GM21529 (cell line): Measurements from ENCODE around the gene HOXD4.

Source experiments
- ATAC-seq: cut with Tn5 transposase; IDR thresholded peaks from one replicate; pipeline ENCODE4 v1.9.1; 2021; ENCODE audit not compliant: unreplicated experiment

HOXD4 gene

DNA sequence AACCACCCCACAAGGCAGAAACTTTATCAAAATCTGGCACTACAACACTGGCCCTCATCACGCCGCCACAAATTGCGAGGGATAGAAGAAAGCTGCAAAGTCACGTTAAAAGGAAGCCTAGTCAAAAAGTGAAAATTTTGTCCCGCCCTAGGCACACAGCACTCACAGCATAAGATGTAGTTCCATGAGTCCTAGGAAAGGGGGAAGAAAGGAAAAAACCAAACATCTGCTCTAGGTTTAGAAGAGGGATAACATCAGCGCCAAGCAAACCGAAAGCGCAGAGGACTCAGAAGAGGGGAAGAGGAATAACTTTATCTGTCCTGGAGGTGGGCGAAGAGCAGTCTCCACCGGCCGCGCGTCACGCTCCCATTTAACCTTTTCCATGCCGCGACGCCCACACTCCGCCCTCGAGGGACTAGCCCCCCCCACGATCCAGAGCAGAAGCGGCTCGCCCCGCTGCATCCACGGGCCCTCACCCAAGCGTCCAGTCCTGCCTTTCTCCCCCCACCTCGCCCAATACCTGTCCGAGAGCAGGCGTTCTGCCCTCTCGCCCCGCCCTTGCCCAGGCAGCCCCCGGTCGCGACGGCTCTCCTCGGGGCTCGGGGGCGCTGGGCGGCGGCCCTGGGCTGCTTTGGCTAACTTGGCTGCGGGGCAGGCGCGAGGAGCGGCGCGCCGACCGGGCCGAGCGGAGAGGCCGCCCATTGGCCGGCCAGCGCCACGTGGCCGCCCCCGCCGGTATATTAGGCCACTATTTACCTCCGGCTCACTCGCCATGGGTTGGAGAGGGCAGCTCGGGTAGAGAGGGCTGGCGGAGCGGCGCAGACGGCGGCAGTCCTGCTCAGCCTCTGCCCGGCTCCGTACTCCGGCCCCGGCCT, 36.8 kb downstream of the HOXD4 start, which contains the start of gene HOXD1:
HOXD1 (plus strand) TSS at position 770 of the 875 bp plus-strand sequence. CDS start 134 bp downstream, outside the sequence.
- no peak for ATAC-seq

GRCh38 chr2:176188774-176189680, 37.7 kb downstream of the HOXD4 start:
- no peak for ATAC-seq

DNA sequence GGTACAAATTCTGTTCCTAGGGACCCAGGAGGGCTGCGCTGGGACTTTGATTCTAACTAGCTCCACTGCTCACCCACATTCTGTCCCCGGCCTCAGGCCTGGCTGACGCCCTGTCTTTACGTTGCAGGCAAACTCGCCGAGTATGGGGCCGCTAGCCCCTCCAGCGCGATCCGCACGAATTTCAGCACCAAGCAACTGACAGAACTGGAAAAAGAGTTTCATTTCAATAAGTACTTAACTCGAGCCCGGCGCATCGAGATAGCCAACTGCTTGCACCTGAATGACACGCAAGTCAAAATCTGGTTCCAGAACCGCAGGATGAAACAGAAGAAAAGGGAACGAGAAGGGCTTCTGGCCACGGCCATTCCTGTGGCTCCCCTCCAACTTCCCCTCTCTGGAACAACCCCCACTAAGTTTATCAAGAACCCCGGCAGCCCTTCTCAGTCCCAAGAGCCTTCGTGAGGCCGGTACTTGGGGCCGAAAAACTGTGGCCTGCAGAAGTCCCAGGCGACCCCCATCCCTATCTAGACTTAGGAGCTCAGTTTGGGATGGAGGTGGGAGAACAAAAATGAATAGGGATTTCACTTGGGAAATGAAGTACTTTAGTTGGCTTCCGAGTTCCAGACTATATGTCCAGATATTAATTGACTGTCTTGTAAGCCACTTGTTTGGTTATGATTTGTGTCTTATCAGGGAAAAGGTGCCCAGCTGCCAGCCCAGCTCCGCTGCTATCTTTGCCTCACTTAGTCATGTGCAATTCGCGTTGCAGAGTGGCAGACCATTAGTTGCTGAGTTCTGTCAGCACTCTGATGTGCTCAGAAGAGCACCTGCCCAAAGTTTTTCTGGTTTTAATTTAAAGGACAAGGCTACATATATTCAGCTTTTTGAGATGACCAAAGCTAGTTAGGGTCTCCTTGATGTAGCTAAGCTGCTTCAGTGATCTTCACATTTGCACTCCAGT, 38.6 kb downstream of the HOXD4 start:
- no peak for ATAC-seq

DNA sequence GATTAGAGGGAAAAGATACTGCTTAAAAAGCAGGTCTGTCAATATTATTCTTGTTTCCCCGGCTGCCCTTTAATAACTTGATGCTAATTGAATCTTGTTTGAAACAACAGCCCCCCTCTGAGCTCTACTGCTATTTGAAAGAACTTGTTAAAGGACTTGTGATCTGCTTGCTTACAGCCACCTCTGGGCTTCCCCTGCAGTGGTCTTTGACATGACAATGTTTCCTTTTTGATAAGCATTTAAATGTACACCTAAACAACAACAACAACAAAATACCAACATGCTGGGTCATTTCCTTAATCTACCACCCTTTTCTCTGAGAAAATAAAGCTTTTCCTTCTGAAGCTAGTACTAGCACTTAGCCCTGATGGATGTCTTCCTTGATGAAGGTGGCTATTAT, 41.0 kb downstream of the HOXD4 start:
- ATAC-seq = no peak

DNA sequence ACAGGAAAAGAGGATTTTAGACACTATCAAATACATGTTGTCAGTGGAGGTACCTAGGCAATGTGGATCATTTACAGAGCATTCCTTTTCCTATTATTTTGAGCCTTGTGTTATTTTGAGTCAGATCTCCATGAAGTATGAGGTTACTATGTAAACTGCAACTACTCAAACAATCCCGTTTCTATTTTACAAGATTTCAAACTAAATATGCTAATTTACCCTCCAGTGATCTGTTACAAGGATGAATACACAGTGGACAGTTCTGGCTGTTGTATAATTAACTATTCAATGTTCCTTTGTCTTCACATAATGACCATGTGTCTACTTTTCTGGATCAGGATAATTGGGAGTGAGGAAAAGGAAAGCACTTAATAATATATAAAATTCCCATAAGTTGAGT, 41.7 kb downstream of the HOXD4 start:
- ATAC-seq = no peak

DNA sequence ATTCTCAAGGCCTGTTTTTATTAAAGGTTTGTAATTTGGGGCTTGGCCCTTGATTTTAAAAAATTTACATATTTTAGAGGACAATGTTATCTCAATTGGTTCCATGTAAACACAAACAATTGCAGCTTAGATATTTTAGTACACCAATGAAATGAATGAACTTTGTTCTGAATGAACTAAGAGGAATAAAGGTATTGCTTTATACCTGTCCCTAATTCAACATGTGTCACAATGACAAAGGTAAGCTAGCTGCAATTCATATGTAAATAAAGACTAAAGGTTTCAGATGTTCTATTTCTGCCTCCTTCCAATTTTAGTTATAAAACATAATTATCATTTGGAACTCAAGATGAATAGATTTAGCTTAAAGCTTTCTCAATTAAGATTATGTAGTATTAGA, 48.6 kb downstream of the HOXD4 start:
- ATAC-seq = no peak

DNA sequence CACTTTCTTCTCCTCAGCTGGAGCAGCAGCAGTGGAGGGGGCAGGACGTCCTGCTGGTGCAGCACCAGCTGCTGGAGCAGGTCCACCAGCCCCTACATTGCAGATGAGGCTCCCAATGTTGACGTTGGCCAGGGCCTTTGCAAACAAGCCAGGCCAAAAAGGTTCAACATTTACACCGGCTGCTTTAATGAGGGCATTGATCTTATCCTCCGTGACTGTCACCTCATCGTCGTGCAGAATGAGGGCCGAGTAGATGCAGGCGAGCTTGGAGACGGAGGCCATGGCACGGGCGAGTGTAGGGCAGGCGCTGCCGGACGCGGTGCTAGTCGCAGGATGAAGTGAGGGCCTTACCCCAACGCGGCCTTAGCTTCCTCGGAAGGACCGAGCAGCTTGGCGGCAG, 49.6 kb downstream of the HOXD4 start:
- ATAC-seq = no peak

DNA sequence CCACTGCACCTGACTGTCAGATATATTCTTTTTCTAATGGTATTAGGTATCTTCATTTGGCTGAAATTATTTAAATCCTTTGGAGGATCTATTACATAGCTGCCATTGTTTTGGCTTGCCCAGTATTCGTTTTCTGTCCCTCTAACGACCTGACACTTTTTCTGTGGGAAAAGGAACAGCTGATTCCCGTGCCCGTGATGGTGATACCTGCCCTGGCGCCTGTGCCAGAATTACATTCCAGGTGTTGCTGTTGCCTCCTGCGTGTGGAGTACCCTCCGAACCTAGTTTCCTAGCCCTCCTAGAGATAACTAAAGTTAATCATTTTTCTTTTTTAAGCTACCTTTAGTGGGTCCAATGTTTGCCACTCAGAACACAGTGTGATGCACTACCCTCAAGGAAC, 51.1 kb downstream of the HOXD4 start:
- no peak for ATAC-seq
